ENCODE results near the gene TVP23C.
A peak's percentile ranks its signal among the peaks of the same experiment; 100 is the strongest.
"Not testable (repeated sequence)": the region's sequence is repeated elsewhere in the genome, so short reads cannot be mapped to it uniquely, and the experiment has no call there.

TVP23C gene

DNA sequence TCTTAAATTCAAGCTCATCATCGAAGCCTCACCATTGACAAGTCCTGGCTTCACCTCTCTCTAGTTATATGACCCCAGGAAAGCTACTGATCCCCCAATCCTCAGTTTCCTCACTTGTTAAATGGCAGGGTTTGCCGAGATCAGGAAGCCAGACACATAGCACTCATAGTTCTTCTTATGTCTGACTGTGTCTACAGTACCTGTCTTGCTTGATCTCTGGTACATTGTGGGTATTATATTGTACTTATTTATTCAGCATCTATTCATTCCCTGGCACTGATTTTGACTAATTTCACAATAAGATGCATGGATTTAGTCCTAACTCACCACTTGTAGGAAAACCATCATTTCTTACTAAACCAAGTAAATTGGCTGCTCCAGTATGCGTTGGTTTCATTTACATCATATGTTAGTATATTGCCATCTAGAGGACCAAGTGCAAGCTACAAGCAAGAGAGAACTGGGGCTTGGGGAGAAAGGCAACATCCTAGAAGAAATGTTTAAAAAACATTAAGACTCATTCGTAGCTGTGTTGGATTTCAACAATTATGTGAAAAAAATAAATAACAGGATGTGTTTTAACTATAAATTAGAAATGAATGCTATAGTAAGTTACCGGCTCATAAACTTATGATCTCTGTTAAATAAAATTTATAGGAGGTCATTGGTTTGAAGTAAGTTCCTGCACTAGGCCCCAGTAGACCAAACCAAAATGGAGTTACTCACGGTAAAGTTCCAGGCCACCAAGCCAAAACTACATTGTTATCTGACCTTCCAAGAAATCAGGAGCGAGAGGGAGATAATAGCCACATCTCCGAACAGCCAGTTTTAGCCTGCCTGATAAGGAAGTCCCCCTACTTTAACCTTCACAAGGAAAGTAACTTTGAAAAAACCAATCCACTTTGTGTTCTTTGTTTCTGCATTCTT lies 36.7 kb downstream of the TVP23C start:
- not testable (repeated sequence) for DNase-seq

DNA sequence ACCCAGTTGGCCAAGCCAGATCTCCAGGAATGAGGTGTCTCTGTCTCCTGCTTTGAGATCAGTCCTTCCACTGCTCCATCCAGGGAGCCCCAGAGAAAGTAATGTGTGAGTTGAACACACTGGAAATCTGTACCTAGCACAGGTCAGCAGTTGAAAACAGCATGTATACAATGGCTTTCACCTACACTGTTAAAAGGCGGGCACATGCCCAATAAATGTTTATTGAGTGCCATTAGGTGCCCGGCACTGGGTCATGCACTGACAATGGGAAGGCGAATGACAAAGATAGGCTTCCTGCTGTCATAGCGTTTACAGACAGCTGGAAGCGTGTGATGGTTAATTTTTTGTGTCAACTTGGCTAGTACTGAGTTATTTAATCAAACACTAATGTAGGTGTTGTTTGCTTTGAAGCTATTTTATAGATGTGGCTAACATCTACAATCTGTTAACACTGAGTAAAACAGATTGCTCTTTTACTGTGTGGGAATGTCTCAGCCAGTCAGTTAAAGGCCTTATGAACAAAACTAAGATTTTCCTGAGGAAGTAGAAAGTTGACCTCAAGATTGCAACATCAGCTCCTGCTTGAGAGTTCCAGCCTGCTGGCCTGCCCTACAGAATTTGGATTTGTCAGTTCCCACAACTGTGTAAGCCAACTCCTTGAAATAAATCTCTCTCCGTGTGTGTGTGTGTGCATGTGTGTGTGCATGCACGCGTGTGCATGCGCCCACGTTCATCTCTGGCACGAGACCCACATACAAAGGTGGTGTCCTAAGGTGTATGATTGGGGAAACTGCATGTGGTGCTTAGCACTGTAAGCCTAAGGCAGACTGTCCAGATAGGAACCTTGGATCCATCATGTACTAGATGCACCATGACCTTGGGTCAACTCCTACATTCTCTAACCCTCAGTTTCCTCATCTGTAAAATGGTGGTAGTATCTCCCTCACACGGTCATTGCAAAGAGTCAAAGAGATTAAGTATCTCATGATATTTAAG lies 38.0 kb downstream of the TVP23C start:
- not testable (repeated sequence) for DNase-seq

DNA sequence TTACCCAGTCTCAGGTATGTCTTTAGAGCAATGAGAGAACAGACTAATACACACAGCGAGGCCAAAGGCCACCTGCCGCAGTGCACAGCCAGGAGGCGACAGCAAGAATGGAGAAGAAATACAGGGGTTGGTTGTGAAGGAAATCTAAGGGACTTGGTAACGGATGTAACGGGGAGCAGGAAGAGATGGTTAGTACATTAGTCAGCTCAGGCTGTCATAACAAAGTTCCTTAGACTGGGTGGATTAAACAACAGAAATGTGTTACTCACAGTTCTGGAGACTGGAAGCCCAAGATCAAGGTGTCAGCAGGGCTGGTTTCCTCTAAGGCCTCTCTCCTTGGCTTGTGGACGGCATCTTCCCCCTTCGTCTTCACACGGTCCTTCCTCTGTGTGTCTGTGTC lies 47.1 kb downstream of the TVP23C start:
- no peak for DNase-seq

DNA sequence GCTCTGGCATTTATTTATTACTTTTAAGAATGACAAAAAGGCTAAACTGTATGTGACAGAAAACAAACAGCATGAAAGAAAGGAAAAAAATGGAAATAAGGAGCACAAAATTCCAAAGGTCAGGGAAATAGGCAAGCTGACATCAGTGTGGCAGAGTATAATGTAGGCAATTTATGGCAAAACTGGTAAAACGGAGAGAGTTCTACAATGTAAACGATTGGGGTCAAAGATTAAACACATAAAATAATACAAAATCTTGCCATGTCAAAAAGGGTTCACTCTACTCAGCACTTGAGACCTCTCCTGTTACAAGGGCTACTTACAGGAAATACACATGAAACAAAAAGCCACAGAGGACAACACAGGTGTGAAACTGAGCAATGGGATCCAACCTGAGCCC lies 48.8 kb downstream of the TVP23C start:
- DNase-seq = no peak

DNA sequence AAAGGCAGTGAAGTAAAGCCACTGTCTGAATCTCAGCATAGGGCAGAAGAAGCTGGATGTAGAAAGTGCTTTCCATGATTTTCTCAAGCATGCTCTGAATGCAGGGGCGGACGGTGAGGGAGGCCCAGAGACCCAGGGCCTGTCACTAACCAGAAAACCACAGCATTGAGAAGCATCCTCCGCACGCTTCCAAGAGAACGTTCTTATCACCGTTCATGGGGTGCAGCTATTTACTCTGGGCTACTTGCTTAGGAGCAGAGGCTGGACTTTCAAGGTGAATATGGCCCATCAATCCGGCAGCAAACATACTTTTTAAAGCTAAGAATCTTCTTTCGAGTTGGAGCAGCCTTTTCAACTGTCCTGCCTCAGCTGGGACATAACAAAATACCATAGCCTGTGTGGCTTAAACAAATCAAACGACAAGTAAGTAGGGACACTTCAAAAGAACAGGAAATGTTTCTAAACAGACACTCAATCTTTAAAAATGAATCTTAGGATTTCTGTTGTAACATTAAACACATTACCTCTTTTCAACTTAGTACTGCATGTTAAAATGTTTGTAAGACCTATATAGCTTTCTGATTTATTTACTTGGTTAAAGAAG lies 49.3 kb downstream of the TVP23C start:
- DNase-seq = no peak

DNA sequence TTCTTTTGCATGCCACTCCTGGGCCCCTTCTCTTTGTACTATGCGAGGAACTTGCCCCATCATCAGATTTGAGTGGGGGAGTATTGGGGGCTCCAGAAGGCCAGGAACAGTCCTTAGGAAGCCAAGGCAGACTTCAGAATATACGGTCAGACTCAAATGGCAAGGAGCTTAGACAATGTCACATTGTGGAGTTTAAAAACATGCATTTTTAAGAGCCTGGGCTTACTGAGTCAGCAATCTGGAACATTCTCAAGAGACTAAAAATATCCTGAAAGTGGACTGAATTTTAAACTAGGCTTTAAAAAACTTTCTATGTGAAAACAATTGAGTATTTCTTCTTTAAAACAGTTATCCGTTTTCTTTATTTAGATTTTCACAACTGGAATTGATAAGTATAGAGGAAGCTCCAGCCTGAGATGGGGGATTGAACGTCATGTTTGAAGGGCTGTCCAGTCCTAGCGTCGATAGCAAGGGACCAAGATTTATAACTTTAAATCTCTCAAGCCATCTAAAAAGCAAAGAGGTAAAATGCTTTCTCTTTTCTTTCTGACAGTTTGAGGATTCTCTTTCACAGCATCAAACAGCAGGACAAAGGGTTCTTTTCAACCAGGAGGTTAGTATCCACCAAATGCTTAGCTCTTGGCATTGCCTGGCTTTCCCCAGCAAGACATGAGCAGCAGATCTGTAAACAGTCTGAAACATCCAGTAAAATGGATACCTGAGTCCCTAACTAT lies 50.1 kb downstream of the TVP23C start:
- DNase-seq = no peak

DNA sequence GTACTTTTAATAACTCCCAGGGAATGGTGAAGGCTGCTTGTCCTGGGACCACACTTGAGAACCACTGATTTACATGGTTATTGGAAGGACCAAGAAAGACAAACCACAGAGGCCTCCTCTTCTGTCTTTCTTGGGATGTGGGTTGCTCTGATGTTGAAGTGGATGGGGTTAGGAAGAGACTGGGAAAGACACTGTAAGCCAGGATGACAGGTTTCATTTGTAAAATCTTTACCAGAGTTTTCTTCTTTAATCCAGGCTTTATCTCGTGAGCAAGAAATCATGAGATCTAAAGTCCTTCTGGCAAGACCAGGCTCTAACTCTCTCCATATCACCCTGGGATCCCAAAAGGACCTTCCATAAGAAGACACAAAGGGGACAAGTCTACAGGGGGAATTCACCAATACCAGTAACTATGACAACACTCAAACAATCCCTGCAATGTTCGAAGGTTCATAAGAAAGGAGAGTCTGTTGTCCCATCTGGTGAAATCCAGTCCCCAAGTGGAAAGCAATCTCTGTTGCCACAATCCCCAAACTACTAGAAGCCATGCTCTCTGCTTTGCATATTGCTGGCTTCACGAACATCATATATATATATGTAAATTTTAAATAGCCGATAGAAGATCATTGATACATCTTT lies 51.1 kb downstream of the TVP23C start:
- DNase-seq = no peak

DNA sequence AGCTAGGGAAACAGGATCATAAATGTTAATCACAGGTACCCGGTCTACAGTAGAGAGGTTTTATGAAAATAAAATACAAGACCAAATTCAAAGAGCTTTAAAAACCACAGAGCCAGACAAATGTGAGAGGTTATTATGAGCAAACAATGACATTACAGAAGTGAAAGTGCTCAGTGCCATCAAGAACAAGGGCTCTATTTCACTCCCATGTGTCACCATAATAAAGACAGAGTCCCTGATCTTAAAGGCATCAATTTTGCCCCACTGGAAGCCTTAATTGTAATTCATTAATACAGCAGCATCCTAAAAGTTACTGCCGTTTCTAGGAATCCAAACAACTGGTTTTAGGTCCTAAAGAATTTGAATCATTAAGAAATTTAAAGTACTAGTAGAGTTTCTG lies 52.1 kb downstream of the TVP23C start:
- no peak for DNase-seq

DNA sequence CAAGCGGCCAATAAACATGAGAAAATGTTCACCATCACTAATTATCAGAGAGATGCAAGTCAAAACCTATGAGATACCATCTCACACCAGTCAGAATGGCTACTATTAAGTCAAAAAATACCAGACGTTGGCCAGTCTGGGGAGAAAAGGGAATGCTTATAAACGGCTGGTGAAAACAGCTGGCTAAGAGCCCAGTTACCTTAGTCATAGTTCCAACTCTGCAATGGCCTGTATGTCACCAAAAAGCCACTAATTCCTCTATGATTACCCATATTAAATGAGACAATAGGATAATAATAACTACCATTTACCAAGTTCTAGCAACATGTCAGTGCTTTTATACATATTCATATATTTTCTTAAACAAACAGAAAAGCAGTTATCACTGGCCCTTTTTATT lies 52.9 kb downstream of the TVP23C start:
- no peak for DNase-seq

DNA sequence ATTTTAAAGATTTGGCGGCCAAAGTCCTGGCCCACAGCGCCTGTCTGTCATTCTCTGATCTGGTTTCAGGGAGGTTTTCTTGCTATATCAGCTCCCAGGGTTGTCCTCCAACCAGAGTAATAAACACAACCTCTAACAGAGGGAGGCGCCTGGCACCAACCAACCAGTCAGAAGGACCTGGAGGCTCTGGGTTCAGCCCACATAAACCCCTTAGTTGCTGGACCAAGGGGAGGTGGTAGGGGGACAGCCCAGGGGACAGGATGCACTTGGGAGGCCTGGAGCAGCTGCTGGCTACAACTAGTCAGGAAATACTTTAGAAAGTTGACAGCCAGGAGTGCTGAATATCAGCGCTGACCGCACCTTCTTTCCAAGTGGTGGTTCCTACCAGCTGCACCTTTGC lies 54.2 kb downstream of the TVP23C start:
- DNase-seq = no peak

DNA sequence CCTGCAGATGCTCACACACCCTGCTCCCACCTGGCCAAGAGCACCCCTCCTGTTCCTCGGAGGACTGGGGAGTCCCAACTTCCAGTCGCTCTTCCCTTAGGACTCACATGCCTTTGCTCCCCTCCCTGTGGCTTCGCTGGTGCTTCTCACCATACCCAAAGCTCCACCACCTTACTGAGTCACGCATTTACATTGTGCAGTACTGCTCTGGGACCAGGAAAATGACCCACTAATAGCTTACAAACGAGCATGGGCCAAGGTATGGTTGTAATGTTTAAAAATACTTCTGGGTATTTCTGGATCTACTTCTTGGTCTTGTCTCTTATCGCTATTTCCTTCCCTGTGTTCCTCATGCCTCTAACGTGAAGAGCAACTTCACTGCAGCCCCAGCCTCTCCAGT lies 54.8 kb downstream of the TVP23C start:
- no peak for DNase-seq

DNA sequence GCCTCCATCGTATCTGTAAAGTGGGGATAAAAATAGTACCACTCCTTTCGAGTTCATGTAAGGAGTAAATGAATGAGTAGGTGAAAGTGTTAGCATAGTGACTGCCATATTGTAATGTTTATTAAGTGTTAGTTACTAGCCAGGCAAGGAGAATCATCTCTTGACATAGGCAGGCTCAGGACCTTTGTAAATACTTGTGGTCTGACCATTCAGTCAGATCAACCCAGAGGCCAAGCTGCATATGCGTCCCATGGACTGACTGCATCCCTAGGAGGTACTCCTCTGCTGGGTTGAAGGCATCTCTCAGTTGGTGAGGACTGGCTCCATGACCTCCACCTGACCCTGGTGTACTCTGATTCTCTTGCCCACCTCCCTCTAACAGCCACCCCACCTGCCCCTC lies 55.4 kb downstream of the TVP23C start:
- no peak for DNase-seq

DNA sequence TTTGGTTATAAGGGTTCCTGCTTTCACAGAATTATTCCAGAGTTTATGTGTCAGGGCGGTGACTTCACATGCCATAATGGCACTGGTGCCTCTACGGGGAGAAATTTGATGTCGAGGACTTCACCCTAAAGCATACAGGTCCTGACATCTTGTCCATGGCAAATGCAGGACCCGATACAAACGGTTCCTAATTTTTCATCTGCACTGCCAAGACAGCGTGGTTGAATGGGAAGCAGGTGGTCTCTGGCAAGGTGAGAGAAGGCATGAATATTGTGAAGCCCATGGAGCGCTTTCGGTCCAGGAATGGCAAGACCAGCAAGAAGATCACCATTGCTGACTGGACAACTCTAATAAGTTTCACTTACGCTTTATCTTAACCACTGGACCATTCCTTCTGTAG lies 56.3 kb downstream of the TVP23C start:
- DNase-seq = no peak

DNA sequence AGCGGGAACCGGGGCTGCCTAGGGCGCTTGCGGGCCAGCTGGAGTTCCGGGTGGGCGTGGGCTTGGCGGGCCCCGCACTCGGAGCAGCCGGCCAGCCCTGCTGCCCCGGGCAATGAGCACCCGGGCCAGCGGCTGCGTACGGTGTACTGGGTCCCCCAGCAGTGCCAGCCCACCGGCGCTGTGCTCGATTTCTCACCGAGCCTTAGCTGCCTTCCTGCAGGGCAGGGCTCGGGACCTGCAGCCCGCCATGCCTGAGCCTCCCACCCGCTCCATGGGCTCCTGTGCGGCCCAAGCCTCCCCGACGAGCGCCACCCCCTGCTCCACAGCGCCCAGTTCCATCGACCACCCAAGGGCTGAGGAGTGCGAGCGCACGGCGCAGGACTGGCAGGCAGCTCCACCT lies 57.6 kb downstream of the TVP23C start:
- not testable (repeated sequence) for DNase-seq

DNA sequence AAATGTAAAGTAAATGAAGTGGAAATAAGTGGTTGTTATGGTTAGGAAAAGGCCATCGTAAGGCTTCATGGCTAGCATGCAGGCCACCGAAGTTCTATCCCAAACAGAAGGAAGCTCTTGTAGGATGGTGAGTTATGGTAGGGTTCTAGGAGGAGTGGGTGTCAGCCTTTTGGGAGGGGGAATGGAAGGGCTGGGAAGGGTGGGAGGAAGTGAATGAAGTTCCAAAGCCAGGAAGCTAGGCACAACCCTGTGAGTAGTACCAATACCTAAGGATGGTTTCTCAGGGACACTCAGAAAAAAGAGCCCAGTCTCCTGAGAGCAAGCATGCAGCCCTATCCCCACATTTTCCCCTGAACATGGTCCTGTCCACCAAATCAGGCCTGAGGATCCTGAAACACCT lies 59.6 kb downstream of the TVP23C start:
- DNase-seq = no peak

DNA sequence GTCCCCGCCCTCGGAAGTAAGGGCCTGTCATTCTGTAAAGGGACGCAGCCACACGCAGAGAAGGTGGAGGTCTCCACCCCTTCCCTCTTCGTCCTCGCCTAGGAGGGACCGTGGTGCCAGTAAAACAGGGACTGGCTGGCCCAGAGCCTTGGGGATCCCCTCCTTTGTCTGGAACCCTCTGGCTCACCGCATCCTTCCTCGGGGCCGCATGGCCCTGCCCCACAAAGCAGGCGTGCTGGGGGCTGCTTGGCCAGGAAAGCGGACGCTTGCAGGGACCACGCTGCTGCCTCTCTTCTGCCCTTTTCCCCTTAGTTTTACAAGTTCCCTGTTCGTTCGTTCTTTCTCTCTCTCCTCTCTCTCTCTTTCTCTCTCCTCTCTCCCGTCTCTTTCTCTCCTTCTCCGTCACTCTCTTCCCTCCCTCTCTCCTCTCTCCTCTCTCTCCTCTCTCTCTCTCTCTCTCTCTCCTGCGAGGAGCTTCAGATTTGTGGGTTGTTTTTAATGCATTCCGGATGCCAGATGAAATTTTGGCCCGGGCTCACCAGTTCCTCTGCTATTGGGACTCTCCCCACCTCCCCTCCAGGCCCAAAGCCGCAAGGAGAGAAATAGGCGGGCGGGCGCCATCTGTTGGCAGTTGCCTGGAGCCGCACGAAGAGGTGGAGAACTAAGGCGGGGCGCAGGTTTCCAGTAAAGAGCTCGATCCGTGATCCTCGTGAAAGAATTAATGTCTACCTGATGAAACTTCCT lies 60.7 kb downstream of the TVP23C start:
- DNase-seq = peak; percentile 61

DNA sequence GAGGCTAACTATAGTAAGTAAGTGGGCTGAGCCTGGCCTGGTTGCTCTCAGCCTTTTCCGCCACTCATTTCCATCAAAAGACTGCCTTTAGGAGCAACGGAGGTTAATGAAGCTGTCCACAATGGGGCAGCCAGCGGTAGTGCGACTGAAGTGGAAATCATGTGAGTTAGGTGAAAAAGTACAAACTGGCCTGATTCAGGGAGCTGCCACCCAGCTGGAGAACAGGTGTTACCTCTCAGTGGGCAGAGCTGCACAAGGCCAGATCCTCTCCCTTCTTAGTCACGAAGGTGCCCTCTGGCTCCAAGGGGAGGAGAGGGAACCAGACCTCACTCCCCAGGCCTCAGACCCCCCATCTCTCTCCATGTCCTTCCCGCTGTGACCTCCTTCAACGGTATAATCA lies 61.5 kb downstream of the TVP23C start:
- no peak for DNase-seq

DNA sequence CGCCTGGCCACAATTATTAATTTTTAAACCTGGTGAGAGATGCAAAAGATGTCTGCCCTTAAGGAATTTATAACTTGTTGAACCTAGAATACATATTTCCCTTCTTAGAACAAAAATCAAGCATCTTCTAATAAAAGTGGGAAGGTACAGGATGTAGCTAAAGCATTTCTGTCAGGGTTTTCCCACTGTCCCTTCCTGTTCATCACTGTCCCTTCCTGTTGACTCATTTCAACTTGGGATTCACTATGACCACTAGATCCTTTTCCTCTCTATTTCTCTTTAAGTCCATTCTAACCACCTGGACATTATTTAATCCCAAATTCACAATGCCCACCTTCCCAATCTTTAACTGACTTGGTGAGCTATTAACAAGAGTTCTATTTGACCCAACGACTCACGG lies 62.0 kb downstream of the TVP23C start:
- DNase-seq = no peak

DNA sequence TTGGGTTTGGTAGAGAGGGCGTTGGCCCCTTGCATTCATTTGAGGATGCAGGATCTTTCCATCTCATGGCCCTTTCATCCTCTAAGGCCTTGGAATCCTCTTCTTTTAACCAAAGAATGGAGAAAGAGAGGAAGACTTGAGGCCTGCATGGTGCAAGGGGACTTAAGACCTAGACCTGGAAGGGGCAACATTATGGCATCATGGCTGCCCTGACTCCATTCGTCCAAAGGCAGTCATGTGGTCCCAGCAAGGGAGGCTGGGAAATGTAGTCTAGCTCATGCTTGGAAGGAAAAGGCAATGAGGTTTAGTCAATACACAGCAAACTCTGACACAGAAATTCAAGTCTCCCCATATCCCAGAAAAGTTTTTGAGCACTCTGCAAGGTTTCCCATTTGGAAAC lies 65.2 kb downstream of the TVP23C start:
- DNase-seq = no peak

DNA sequence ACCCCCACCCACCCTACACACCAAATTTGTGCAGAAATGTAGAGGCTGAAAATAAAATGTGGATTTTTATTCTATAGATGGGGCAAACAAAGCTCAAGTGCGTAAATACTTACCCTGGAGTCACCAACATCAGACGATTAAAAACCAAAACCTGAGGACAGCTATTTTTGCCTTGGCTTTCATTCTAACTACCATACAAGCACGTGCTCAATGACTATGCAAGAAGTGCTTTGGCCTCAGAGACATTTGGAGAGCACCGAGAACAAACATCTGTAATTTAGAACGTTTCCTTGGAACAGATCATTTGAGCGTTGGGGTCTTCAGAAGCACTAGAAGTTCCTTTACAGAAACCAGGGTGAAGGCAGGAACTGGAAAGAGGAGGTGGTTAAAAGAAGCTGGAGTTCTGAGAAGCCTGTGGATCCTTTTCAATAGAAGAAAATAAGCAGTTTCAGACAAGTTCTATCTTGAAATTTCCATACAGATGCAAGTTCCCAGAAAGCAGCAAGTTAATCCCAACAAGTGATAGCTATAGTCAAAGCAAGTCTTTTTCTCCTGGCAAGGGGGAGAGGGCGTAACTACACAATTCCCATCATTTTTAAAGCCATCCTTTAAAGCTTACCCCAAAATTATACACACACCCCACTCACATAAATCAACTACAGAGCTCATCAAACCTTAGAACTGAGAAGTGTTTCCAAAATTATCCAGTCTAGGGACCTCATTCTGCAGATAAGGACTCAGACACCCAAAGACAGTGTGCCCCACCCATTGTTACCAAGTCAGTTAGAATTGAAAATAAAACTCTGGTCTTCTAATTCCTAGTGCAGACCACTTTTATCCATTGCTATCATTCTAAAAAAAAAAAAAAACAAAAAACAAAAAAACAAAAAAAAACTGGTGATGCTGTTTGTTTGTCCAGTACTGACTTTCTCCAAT lies 66.3 kb downstream of the TVP23C start:
- no peak for DNase-seq
